GM23338 (cell line): ENCODE results near the gene LMX1B. TPM values are rescaled to one million over a fixed set of nuclear protein-coding genes. Genes with fewer than 3 reads are reported as not detected.

Source experiments
- ATAC-seq: fragments of 200-7000 bp; cut with Tn5 transposase; 3 replicates; pipeline ENCODE4 v1.9.1; 2020
- DNase-seq: peaks from one replicate; pipeline ENCODE4 v3.0.0-alpha.2; 2015; ENCODE audit warnings: low spot score
- H2AFZ ChIP-seq: fragments of 200-600 bp; sonication (generic); 2 replicates; pipeline ENCODE4 v1.8.0; 2016; ENCODE audit warnings: antibody characterized with exemption, mild to moderate bottlenecking, moderate library complexity
- H3F3A ChIP-seq: fragments of 200-600 bp; sonication (generic); replicated peaks from 2 replicates; pipeline ENCODE4 v1.8.0; 2017; ENCODE audit warnings: antibody characterized with exemption, mixed run types, low read depth
- H3K27ac ChIP-seq: fragments of 200-600 bp; sonication (generic); 2 replicates; pipeline ENCODE4 v1.6.1; 2016; ENCODE audit warnings: low read depth
- H3K27me3 ChIP-seq: fragments of 200-600 bp; sonication (generic); 2 replicates; pipeline ENCODE4 v1.8.0; 2016; ENCODE audit warnings: mild to moderate bottlenecking, mixed run types, moderate library complexity; ENCODE audit not compliant: insufficient read depth
- H3K36me3 ChIP-seq: fragments of 200-600 bp; sonication (generic); 2 replicates; pipeline ENCODE4 v1.8.0; 2016; ENCODE audit warnings: mild to moderate bottlenecking; ENCODE audit not compliant: insufficient read depth
- H3K4me1 ChIP-seq: fragments of 200-600 bp; sonication (generic); 2 replicates; pipeline ENCODE4 v1.8.0; 2016; ENCODE audit warnings: mild to moderate bottlenecking, moderate library complexity; ENCODE audit not compliant: insufficient read depth
- H3K4me2 ChIP-seq: fragments of 200-600 bp; sonication (generic); 2 replicates; pipeline ENCODE4 v1.7.1; 2017; ENCODE audit warnings: mixed run types
- H3K4me3 ChIP-seq: fragments of 200-600 bp; sonication (generic); 2 replicates; pipeline ENCODE4 v1.6.1; 2016; ENCODE audit warnings: mixed run types
- H3K79me2 ChIP-seq: fragments of 200-600 bp; sonication (generic); replicated peaks from 2 replicates; pipeline ENCODE4 v1.8.0; 2017; ENCODE audit warnings: mild to moderate bottlenecking; ENCODE audit not compliant: insufficient read depth
- H3K9me2 ChIP-seq: fragments of 200-600 bp; sonication (generic); 2 replicates; pipeline ENCODE4 v1.8.0; 2017; ENCODE audit not compliant: insufficient read depth
- H4K20me1 ChIP-seq: fragments of 200-600 bp; sonication (generic); replicated peaks from 2 replicates; pipeline ENCODE4 v1.8.0; 2017; ENCODE audit warnings: mild to moderate bottlenecking; ENCODE audit not compliant: insufficient read depth
- H3K27ac Mint-ChIP-seq: 2 replicates; pipeline ENCODE4 v1.8.0; 2020; ENCODE audit warnings: inconsistent platforms, mild to moderate bottlenecking, moderate library complexity, mixed read lengths
- H3K27me3 Mint-ChIP-seq: 3 replicates; pipeline ENCODE4 v1.8.0; 2022; ENCODE audit warnings: low read depth, mild to moderate bottlenecking, moderate library complexity, mixed read lengths, inconsistent platforms; ENCODE audit not compliant: insufficient read depth, poor library complexity
- H3K36me3 Mint-ChIP-seq: 3 replicates; pipeline ENCODE4 v1.8.0; 2021; ENCODE audit warnings: low read depth, mild to moderate bottlenecking, inconsistent platforms, moderate library complexity, mixed read lengths
- H3K4me1 Mint-ChIP-seq: 3 replicates; pipeline ENCODE4 v1.8.0; 2020; ENCODE audit warnings: mild to moderate bottlenecking, inconsistent platforms, mixed read lengths
- H3K4me3 Mint-ChIP-seq: 3 replicates; pipeline ENCODE4 v1.8.0; 2021; ENCODE audit warnings: moderate library complexity, mild to moderate bottlenecking, inconsistent platforms, mixed read lengths
- H3K9me3 Mint-ChIP-seq: 3 replicates; pipeline ENCODE4 v1.8.0; 2020; ENCODE audit warnings: moderate library complexity, mild to moderate bottlenecking, inconsistent platforms, mixed read lengths
- CTCF ChIP-seq, 2 experiments: fragments of 200-600 bp in 1 of 2; sonication (generic) in 1 of 2; conservative IDR thresholded peaks; 2 replicates each; pipeline versions ENCODE4 v1.5.1 to v1.6.1; 2016 to 2017; ENCODE audit warnings: antibody characterized with exemption in 2 of 2, low read depth in 2 of 2, mild to moderate bottlenecking in 2 of 2, moderate library complexity in 1 of 2
- STAT1 ChIP-seq: IDR thresholded peaks from one replicate; pipeline ENCODE4 v1.6.1; 2016; ENCODE audit warnings: antibody characterized with exemption; ENCODE audit not compliant: unreplicated experiment
- ZNF114 ChIP-seq: fragments of 250-450 bp; sonication (Bioruptor Pico); IDR thresholded peaks from 2 replicates; pipeline ENCODE4 v1.5.0; 2020; ENCODE audit warnings: mild to moderate bottlenecking, moderate library complexity
- ZNF331 ChIP-seq: fragments of 250-450 bp; sonication (Bioruptor Pico); IDR thresholded peaks from 2 replicates; pipeline ENCODE4 v1.5.0; 2020; ENCODE audit warnings: low read depth, mild to moderate bottlenecking, moderate library complexity
- polyA plus RNA-seq: library from polyadenylated mRNA; unstranded; fragments of >200 nt; fragmentation: Nextera tagmentation; extraction: Ambion mirVana; gene quantifications from 2 replicates; pipeline ENCODE4 v1.2.1, GENCODE V29; 2016
- total RNA-seq: library from RNA; depleted of rRNA; stranded (reverse); fragments of >200 nt; shearing (Covaris generic); gene quantifications from 2 replicates; pipeline ENCODE4 v1.2.3, GENCODE V29; 2014
- TF ChIP-seq, protein P1 (sequence below): fragments of 250-450 bp; sonication (Bioruptor Pico); IDR thresholded peaks from 2 replicates; pipeline ENCODE4 v1.5.0; 2020; ENCODE audit warnings: mild to moderate bottlenecking, moderate library complexity

Gene LMX1B
- total and polyA plus RNA-seq, 2 experiments from 2014 or later = 0.08 to 0.21 TPM

DNA sequence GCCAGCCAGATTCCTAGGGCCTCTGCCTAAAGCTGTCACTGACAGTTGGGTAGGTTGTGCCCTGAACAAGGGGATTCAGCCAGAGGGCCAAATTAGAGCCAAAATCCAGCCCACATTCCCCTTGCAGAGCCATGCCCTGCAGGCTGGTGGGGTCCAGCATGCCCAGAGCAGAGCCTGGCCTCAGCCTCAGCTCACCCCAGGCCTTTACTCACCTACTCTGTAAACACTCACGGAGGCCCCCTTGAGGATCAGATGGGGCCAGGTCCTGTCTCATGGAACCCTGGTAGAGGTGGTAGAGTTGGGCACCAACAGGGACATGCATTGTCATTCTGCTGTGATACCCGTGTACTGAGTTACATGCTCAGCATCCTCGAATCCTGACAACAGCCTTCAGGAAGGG, 74.9 kb downstream of the LMX1B start:
- H4K20me1 ChIP-seq = no peaks in the 10 kb centered on the region; the same call in 1 of the 2 replicates
- H3K9me3 Mint-ChIP-seq = no peaks in the 10 kb centered on the region
- H3K79me2 ChIP-seq = no peaks in the 10 kb centered on the region
- DNase-seq (peak; percentile 45), ATAC-seq (peak; percentile 59)
- no peak overlapping the region for H3K27ac Mint-ChIP-seq
- TF ChIP-seq, protein P1, sequence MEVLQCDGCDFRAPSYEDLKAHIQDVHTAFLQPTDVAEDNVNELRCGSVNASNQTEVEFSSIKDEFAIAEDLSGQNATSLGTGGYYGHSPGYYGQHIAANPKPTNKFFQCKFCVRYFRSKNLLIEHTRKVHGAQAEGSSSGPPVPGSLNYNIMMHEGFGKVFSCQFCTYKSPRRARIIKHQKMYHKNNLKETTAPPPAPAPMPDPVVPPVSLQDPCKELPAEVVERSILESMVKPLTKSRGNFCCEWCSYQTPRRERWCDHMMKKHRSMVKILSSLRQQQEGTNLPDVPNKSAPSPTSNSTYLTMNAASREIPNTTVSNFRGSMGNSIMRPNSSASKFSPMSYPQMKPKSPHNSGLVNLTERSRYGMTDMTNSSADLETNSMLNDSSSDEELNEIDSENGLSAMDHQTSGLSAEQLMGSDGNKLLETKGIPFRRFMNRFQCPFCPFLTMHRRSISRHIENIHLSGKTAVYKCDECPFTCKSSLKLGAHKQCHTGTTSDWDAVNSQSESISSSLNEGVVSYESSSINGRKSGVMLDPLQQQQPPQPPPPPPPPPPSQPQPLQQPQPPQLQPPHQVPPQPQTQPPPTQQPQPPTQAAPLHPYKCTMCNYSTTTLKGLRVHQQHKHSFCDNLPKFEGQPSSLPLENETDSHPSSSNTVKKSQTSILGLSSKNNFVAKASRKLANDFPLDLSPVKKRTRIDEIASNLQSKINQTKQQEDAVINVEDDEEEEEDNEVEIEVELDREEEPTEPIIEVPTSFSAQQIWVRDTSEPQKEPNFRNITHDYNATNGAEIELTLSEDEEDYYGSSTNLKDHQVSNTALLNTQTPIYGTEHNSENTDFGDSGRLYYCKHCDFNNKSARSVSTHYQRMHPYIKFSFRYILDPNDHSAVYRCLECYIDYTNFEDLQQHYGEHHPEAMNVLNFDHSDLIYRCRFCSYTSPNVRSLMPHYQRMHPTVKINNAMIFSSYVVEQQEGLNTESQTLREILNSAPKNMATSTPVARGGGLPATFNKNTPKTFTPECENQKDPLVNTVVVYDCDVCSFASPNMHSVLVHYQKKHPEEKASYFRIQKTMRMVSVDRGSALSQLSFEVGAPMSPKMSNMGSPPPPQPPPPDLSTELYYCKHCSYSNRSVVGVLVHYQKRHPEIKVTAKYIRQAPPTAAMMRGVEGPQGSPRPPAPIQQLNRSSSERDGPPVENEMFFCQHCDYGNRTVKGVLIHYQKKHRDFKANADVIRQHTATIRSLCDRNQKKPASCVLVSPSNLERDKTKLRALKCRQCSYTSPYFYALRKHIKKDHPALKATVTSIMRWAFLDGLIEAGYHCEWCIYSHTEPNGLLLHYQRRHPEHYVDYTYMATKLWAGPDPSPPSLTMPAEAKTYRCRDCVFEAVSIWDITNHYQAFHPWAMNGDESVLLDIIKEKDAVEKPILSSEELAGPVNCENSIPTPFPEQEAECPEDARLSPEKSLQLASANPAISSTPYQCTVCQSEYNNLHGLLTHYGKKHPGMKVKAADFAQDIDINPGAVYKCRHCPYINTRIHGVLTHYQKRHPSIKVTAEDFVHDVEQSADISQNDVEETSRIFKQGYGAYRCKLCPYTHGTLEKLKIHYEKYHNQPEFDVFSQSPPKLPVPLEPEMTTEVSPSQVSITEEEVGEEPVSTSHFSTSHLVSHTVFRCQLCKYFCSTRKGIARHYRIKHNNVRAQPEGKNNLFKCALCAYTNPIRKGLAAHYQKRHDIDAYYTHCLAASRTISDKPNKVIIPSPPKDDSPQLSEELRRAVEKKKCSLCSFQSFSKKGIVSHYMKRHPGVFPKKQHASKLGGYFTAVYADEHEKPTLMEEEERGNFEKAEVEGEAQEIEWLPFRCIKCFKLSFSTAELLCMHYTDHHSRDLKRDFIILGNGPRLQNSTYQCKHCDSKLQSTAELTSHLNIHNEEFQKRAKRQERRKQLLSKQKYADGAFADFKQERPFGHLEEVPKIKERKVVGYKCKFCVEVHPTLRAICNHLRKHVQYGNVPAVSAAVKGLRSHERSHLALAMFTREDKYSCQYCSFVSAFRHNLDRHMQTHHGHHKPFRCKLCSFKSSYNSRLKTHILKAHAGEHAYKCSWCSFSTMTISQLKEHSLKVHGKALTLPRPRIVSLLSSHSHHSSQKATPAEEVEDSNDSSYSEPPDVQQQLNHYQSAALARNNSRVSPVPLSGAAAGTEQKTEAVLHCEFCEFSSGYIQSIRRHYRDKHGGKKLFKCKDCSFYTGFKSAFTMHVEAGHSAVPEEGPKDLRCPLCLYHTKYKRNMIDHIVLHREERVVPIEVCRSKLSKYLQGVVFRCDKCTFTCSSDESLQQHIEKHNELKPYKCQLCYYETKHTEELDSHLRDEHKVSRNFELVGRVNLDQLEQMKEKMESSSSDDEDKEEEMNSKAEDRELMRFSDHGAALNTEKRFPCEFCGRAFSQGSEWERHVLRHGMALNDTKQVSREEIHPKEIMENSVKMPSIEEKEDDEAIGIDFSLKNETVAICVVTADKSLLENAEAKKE (CRISPR knock-in tag) = no peak
- TF ChIP-seq ZNF114 (CRISPR knock-in tag) (no peak), CTCF (conservative IDR thresholded peaks at IDR 0.05; ENCODE audit: low read depth in 2 of 2) (peak in 1 of 2 experiments; percentile 57; a peak in 3 of 4 replicates), ZNF331 (CRISPR knock-in tag) (no peak), STAT1 (no peak)
- no peaks in the 10 kb centered on the region for H3K36me3 Mint-ChIP-seq
- H3K4me2 ChIP-seq = no peak overlapping the region; the same call in 1 of the 2 replicates
- no peaks in the 10 kb centered on the region; the same call in 1 of the 2 replicates for H3K4me1 ChIP-seq
- H3K9me2 ChIP-seq = no peaks in the 10 kb centered on the region
- peaks cover 42% of the 10 kb centered on the region for H3K27me3 ChIP-seq
- H3K36me3 ChIP-seq = no peaks in the 10 kb centered on the region
- H3K4me1 Mint-ChIP-seq = peaks cover 15% of the 10 kb centered on the region
- H2AFZ ChIP-seq = no peak overlapping the region
- H3K27ac ChIP-seq = no peak overlapping the region
- no peak overlapping the region for H3K4me3 ChIP-seq
- 0 out of 2 replicates have a peak, but pooled peaks cover under 1% of the 10 kb centered on the region for H3F3A ChIP-seq
- peaks cover 44% of the 10 kb centered on the region for H3K27me3 Mint-ChIP-seq
- H3K4me3 Mint-ChIP-seq = no peak overlapping the region
